HEK293 (cell line): ENCODE results near the gene ZNF469.

Source experiments
- CTCF ChIA-PET: fragments of 350-600 bp; formaldehyde crosslinking; extraction: SDS; loops from one replicate; lab custom pipeline; 2021; ENCODE audit warnings: antibody characterized with exemption; lab: Yijun Ruan, JAX
- POLR2A ChIA-PET: fragments of 300-600 bp; formaldehyde crosslinking; extraction: SDS; loops from one replicate; lab custom pipeline; 2020; ENCODE audit warnings: antibody characterized with exemption, inconsistent platforms; lab: Yijun Ruan, JAX
- H3K27ac ChIP-seq: fragments of 200-500 bp; sonication (Bioruptor generic); 2 replicates; pipeline ENCODE4 v1.5.1; 2014; ENCODE audit warnings: low read depth, low read length, control low read depth, inconsistent platforms; ENCODE audit errors: extremely low read depth
- H3K36me3 ChIP-seq, 2 experiments: fragments of 200-500 bp in 1 of 2; sonication (Bioruptor generic) in 1 of 2; 1 replicate in 1 of 2; 2 replicates in 1 of 2; pipeline ENCODE4 v1.5.1; 2014 to 2017; ENCODE audit warnings: inconsistent platforms in 2 of 2, low read length in 2 of 2; ENCODE audit not compliant: control insufficient read depth in 2 of 2, insufficient read depth in 1 of 2
- H3K4me1 ChIP-seq: fragments of 200-500 bp; sonication (Bioruptor generic); 2 replicates; pipeline ENCODE4 v1.5.1; 2014; ENCODE audit warnings: mild to moderate bottlenecking, low read length, inconsistent platforms; ENCODE audit not compliant: control insufficient read depth, insufficient read depth
- H3K4me3 ChIP-seq: 2 replicates; pipeline ENCODE4 v1.5.1; 2011; ENCODE audit warnings: low read depth, mild to moderate bottlenecking, control low read depth, low read length, moderate library complexity
- H3K9me3 ChIP-seq: fragments of 200-500 bp; sonication (Bioruptor generic); 2 replicates; pipeline ENCODE4 v1.5.1; 2014; ENCODE audit warnings: low read depth, low read length, inconsistent platforms; ENCODE audit not compliant: control insufficient read depth, insufficient read depth
- AEBP2 ChIP-seq: fragments of 450-650 bp; formaldehyde crosslinking; IDR thresholded peaks from 2 replicates; pipeline ENCODE4 v1.5.1; 2016; ENCODE audit warnings: missing biosample characterization, missing genetic modification characterization, borderline replicate concordance
- GFI1B ChIP-seq: fragments of 450-650 bp; formaldehyde crosslinking; IDR thresholded peaks from 2 replicates; pipeline ENCODE4 v1.5.1; 2016; ENCODE audit warnings: missing biosample characterization, missing genetic modification characterization
- HOXC10 ChIP-seq: sonication (generic); formaldehyde crosslinking; IDR thresholded peaks from 2 replicates; pipeline ENCODE4 v1.8.1; 2023; ENCODE audit warnings: mild to moderate bottlenecking, missing genetic modification reagents
- MYNN ChIP-seq: fragments of 450-650 bp; formaldehyde crosslinking; IDR thresholded peaks from 2 replicates; pipeline ENCODE4 v1.5.1; 2016; ENCODE audit warnings: missing biosample characterization, missing genetic modification characterization, borderline replicate concordance
- OSR2 ChIP-seq: fragments of 450-650 bp; formaldehyde crosslinking; IDR thresholded peaks from 2 replicates; pipeline ENCODE4 v1.5.1; 2016; ENCODE audit warnings: missing biosample characterization, missing genetic modification characterization
- RBAK ChIP-seq: fragments of 450-650 bp; formaldehyde crosslinking; IDR thresholded peaks from 2 replicates; pipeline ENCODE4 v1.5.1; 2016; ENCODE audit warnings: missing biosample characterization, missing genetic modification characterization
- YY2 ChIP-seq: fragments of 450-650 bp; formaldehyde crosslinking; IDR thresholded peaks from 2 replicates; pipeline ENCODE4 v1.5.1; 2016; ENCODE audit warnings: missing biosample characterization, missing genetic modification characterization
- ZBTB49 ChIP-seq: fragments of 450-650 bp; formaldehyde crosslinking; IDR thresholded peaks from 2 replicates; pipeline ENCODE4 v1.5.1; 2016; ENCODE audit warnings: missing biosample characterization, missing genetic modification characterization, low read depth
- ZNF114 ChIP-seq: fragments of 450-650 bp; formaldehyde crosslinking; IDR thresholded peaks from 2 replicates; pipeline ENCODE4 v1.5.0; 2017; ENCODE audit warnings: missing biosample characterization, missing genetic modification characterization
- ZNF202 ChIP-seq: fragments of 450-650 bp; formaldehyde crosslinking; IDR thresholded peaks from 2 replicates; pipeline ENCODE4 v1.5.1; 2016; ENCODE audit warnings: missing biosample characterization, missing genetic modification characterization, borderline replicate concordance
- ZNF214 ChIP-seq: fragments of 450-650 bp; formaldehyde crosslinking; IDR thresholded peaks from 2 replicates; pipeline ENCODE4 v1.5.1; 2017; ENCODE audit warnings: missing biosample characterization, mild to moderate bottlenecking, missing genetic modification characterization, borderline replicate concordance
- ZNF416 ChIP-seq: fragments of 450-650 bp; formaldehyde crosslinking; IDR thresholded peaks from 2 replicates; pipeline ENCODE4 v1.5.1; 2016; ENCODE audit warnings: missing biosample characterization, missing genetic modification characterization
- ZNF501 ChIP-seq: fragments of 450-650 bp; formaldehyde crosslinking; IDR thresholded peaks from 2 replicates; pipeline ENCODE4 v1.5.1; 2016; ENCODE audit warnings: missing biosample characterization, missing genetic modification characterization
- ZNF529 ChIP-seq: fragments of 450-650 bp; formaldehyde crosslinking; IDR thresholded peaks from 2 replicates; pipeline ENCODE4 v1.5.1; 2017; ENCODE audit warnings: missing genetic modification characterization, missing biosample characterization; ENCODE audit not compliant: insufficient replicate concordance
- ZNF544 ChIP-seq: fragments of 450-650 bp; formaldehyde crosslinking; IDR thresholded peaks from 2 replicates; pipeline ENCODE4 v1.5.0; 2017; ENCODE audit warnings: missing biosample characterization, missing genetic modification characterization
- ZNF580 ChIP-seq: fragments of 450-650 bp; formaldehyde crosslinking; IDR thresholded peaks from 2 replicates; pipeline ENCODE4 v1.5.1; 2016; ENCODE audit warnings: missing biosample characterization, missing genetic modification characterization
- ZNF585B ChIP-seq: fragments of 450-650 bp; formaldehyde crosslinking; IDR thresholded peaks from 2 replicates; pipeline ENCODE4 v1.5.1; 2016; ENCODE audit warnings: missing biosample characterization, missing genetic modification characterization
- ZNF629 ChIP-seq: fragments of 450-650 bp; formaldehyde crosslinking; IDR thresholded peaks from 2 replicates; pipeline ENCODE4 v1.5.1; 2017; ENCODE audit warnings: missing biosample characterization, missing genetic modification characterization
- ZNF747 ChIP-seq: fragments of 450-650 bp; formaldehyde crosslinking; IDR thresholded peaks from 2 replicates; pipeline ENCODE4 v1.5.1; 2016; ENCODE audit warnings: missing biosample characterization, missing genetic modification characterization

Gene ZNF469

GRCh38 chr16:88383401-88384221 lies 852 bp downstream of the ZNF469 start (continued):
- no peak for TF ChIP-seq AEBP2

GRCh38 chr16:88384222-88385111 lies 1.7 kb downstream of the ZNF469 start:
- POLR2A ChIA-PET: no interaction called here
- no peak overlapping the region for H3K4me3 ChIP-seq
- H3K4me1 ChIP-seq: no peaks in the 10 kb centered on the region
- no peaks in the 10 kb centered on the region for H3K36me3 ChIP-seq
- no peaks in the 10 kb centered on the region for H3K9me3 ChIP-seq
- CTCF ChIA-PET: interaction anchor here (0.6 to 1.7 kb wide), 6 partner anchors 7 to 178 kb away, joined by 3 to 4 read pairs (median 3); no protein-coding TSS in a partner anchor
- TF ChIP-seq ZNF501 (tag by site-specific recombination) (no peak), ZNF580 (tag by site-specific recombination) (no peak), ZBTB49 (tag by site-specific recombination) (no peak), ZNF747 (tag by site-specific recombination) (no peak), ZNF544 (no peak), ZNF529 (tag by site-specific recombination) (no peak), ZNF114 (tag by site-specific recombination) (no peak), ZNF416 (no peak), ZNF629 (tag by site-specific recombination) (no peak), ZNF202 (tag by site-specific recombination) (no peak), OSR2 (tag by site-specific recombination) (no peak), GFI1B (no peak), HOXC10 (CRISPR knock-in tag) (no peak), ZNF585B (no peak), RBAK (no peak), ZNF214 (tag by site-specific recombination) (no peak), YY2 (tag by site-specific recombination) (no peak), MYNN (no peak)
- no peak overlapping the region for H3K27ac ChIP-seq
